Liver (tissue), 9 donors: ENCODE data around the gene SLC7A14. TPM values are rescaled to one million over a fixed set of nuclear protein-coding genes. Genes with fewer than 3 reads are reported as not detected.
A peak's percentile ranks its signal among the peaks of the same experiment; 100 is the strongest.

Source experiments
- DNase-seq: peaks from one replicate; pipeline ENCODE4 v3.0.0-alpha.2; 2017; ENCODE audit warnings: low spot score
- H3K27ac ChIP-seq, 2 donors: one replicate each; pipeline ENCODE4 v1.7.0; 2013; ENCODE audit warnings: inconsistent platforms in 2 of 2, low read length in 2 of 2, control low read depth in 1 of 2, low read depth in 1 of 2, mild to moderate bottlenecking in 1 of 2
- H3K27me3 ChIP-seq, 4 donors: one replicate each; pipeline versions ENCODE4 v1.6.1 to v1.7.0; 2013; ENCODE audit warnings: low read length in 3 of 4, inconsistent platforms in 1 of 4, mild to moderate bottlenecking in 1 of 4, moderate library complexity in 1 of 4; ENCODE audit not compliant: control insufficient read depth in 4 of 4, insufficient read depth in 4 of 4
- H3K36me3 ChIP-seq, 4 donors: one replicate each; pipeline versions ENCODE4 v1.6.1 to v1.7.0; 2013; ENCODE audit warnings: low read length in 3 of 4, mild to moderate bottlenecking in 3 of 4, low read depth in 1 of 4, moderate library complexity in 1 of 4; ENCODE audit not compliant: control insufficient read depth in 4 of 4, insufficient read depth in 3 of 4
- H3K4me1 ChIP-seq, 4 donors: one replicate each; pipeline versions ENCODE4 v1.6.1 to v1.7.0; 2013; ENCODE audit warnings: low read length in 3 of 4, mild to moderate bottlenecking in 3 of 4, moderate library complexity in 1 of 4; ENCODE audit not compliant: control insufficient read depth in 4 of 4, insufficient read depth in 4 of 4
- H3K4me3 ChIP-seq, 3 donors: one replicate each; pipeline versions ENCODE4 v1.6.1 to v1.7.0; 2013; ENCODE audit warnings: low read length in 3 of 3, control low read depth in 1 of 3, low read depth in 1 of 3, mild to moderate bottlenecking in 1 of 3
- H3K9ac ChIP-seq, 2 donors: one replicate each; pipeline ENCODE4 v1.7.0; 2013; ENCODE audit warnings: low read length in 2 of 2, mild to moderate bottlenecking in 2 of 2, moderate library complexity in 2 of 2, control low read depth in 1 of 2, low read depth in 1 of 2
- H3K9me3 ChIP-seq, 4 donors: one replicate each; pipeline versions ENCODE4 v1.6.1 to v1.7.0; 2013; ENCODE audit warnings: low read length in 3 of 4; ENCODE audit not compliant: control insufficient read depth in 4 of 4
- EGR1 ChIP-seq, 2 donors: IDR thresholded peaks; 2 replicates each; pipeline ENCODE4 v1.6.1; 2016 to 2018; ENCODE audit warnings: antibody characterized with exemption in 2 of 2, low read depth in 2 of 2
- FOXA1 ChIP-seq: IDR thresholded peaks from 2 replicates; pipeline ENCODE4 v1.6.1; 2016; ENCODE audit warnings: antibody characterized with exemption
- HNF4A ChIP-seq, 2 donors: conservative IDR thresholded peaks; 2 replicates each; pipeline ENCODE4 v1.6.1; 2016; ENCODE audit warnings: antibody characterized with exemption in 2 of 2, mild to moderate bottlenecking in 2 of 2
- HNF4G ChIP-seq: IDR thresholded peaks from 2 replicates; pipeline ENCODE4 v1.6.1; 2016; ENCODE audit warnings: antibody characterized with exemption
- JUND ChIP-seq, 2 donors: IDR thresholded peaks; 2 replicates each; pipeline ENCODE4 v1.6.1; 2016; ENCODE audit warnings: antibody characterized with exemption in 2 of 2
- NR2F2 ChIP-seq: IDR thresholded peaks from 2 replicates; pipeline ENCODE4 v1.6.1; 2016; ENCODE audit warnings: antibody characterized with exemption
- RXRA ChIP-seq, 2 donors: IDR thresholded peaks; 2 replicates each; pipeline ENCODE4 v1.6.1; 2017 to 2018; ENCODE audit warnings: antibody characterized with exemption in 2 of 2, mild to moderate bottlenecking in 1 of 2
- SP1 ChIP-seq: IDR thresholded peaks from 2 replicates; pipeline ENCODE4 v1.6.1; 2018; ENCODE audit warnings: antibody characterized with exemption, mild to moderate bottlenecking
- TAF1 ChIP-seq: conservative IDR thresholded peaks from 2 replicates; pipeline ENCODE4 v1.6.1; 2016; ENCODE audit warnings: antibody characterized with exemption, mild to moderate bottlenecking
- WGBS: extraction: QIAGEN DNeasy Blood & Tissue Kit; methylation state at CpG from one replicate; pipeline ENCODE4 v1.1.7; 2013; 5-methylcytosine and 5-hydroxymethylcytosine counted together
- polyA plus RNA-seq, 2 donors: library from polyadenylated mRNA; stranded (reverse) in 1 of 2; unstranded in 1 of 2; fragments of 200-250 nt in 1 of 2; fragments of >200 nt in 1 of 2; fragmentation: Nextera tagmentation in 1 of 2; extraction: Ambion mirVana in 1 of 2; gene quantifications; one replicate each; pipeline versions ENCODE4 v1.2.1 to v1.2.3, GENCODE V29; 2013 to 2015
- total RNA-seq, 2 donors: library from RNA; depleted of rRNA; stranded (reverse); fragments of >200 nt; gene quantifications; one replicate each; pipeline ENCODE4 v1.2.3, GENCODE V29; 2014
- TF ChIP-seq, protein P1 (sequence below): IDR thresholded peaks from 2 replicates; pipeline ENCODE4 v1.6.1; 2016; ENCODE audit warnings: antibody characterized with exemption, mild to moderate bottlenecking
- TF ChIP-seq, protein P2 (sequence below): IDR thresholded peaks from 2 replicates; pipeline ENCODE4 v1.6.1; 2016; ENCODE audit warnings: antibody characterized with exemption
- TF ChIP-seq, protein P3 (sequence below): IDR thresholded peaks from 2 replicates; pipeline ENCODE4 v1.6.1; 2016; ENCODE audit warnings: antibody characterized with exemption
- donor health status: healthy.
- donor health status: healthy.
- donor health status: healthy.
- donor health status: healthy.
- donor health status: healthy.

Gene SLC7A14
- total and polyA plus RNA-seq, 4 donors, result under 0.01 to 0.01 (median under 0.01) TPM; not detected in 1

DNA sequence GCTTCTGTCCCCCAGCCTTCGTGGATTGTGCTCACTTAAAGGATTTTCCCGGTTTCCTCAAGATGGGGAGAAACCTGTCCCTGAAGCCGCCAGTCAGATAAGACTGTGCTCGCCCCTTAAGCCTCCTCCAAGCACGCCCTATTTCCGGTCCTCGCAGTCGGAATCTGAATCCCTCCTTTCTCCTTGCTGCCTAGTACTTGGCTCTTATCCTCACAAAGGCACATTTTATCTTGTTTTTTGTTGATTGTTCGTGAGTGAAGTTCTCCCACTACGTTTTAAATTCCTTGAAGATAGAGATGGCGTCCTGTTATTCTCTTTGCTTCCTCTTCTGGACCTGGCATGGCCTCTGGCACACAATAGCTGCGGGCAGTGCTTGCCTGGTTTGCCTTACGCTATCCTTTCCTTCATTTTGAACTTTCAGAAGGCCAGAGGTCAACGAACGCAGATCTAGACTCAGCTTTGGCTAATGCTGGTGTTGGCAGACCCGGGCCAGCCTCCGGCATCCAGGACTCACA is 165.5 kb downstream of the SLC7A14 start:
- peaks cover 0 to 17% (median 10%) of the 10 kb centered on the region in 4 donors for H3K4me1 ChIP-seq
- H3K9ac ChIP-seq, result no peak overlapping the region
- H3K9me3 ChIP-seq, result no peaks in the 10 kb centered on the region
- peak overlapping the region in 1 of 2 donors; percentile 19 for H3K27ac ChIP-seq
- no peak for DNase-seq
- 64% methylated on average over 17 of the region's 17 CpGs for WGBS
- no peaks in the 10 kb centered on the region for H3K36me3 ChIP-seq
- no peak for TF ChIP-seq HNF4G
- TF ChIP-seq, protein P1, sequence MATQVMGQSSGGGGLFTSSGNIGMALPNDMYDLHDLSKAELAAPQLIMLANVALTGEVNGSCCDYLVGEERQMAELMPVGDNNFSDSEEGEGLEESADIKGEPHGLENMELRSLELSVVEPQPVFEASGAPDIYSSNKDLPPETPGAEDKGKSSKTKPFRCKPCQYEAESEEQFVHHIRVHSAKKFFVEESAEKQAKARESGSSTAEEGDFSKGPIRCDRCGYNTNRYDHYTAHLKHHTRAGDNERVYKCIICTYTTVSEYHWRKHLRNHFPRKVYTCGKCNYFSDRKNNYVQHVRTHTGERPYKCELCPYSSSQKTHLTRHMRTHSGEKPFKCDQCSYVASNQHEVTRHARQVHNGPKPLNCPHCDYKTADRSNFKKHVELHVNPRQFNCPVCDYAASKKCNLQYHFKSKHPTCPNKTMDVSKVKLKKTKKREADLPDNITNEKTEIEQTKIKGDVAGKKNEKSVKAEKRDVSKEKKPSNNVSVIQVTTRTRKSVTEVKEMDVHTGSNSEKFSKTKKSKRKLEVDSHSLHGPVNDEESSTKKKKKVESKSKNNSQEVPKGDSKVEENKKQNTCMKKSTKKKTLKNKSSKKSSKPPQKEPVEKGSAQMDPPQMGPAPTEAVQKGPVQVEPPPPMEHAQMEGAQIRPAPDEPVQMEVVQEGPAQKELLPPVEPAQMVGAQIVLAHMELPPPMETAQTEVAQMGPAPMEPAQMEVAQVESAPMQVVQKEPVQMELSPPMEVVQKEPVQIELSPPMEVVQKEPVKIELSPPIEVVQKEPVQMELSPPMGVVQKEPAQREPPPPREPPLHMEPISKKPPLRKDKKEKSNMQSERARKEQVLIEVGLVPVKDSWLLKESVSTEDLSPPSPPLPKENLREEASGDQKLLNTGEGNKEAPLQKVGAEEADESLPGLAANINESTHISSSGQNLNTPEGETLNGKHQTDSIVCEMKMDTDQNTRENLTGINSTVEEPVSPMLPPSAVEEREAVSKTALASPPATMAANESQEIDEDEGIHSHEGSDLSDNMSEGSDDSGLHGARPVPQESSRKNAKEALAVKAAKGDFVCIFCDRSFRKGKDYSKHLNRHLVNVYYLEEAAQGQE, result no peak
- no peak for TF ChIP-seq JUND (IDR thresholded peaks at IDR 0.05)
- TF ChIP-seq, protein P2, sequence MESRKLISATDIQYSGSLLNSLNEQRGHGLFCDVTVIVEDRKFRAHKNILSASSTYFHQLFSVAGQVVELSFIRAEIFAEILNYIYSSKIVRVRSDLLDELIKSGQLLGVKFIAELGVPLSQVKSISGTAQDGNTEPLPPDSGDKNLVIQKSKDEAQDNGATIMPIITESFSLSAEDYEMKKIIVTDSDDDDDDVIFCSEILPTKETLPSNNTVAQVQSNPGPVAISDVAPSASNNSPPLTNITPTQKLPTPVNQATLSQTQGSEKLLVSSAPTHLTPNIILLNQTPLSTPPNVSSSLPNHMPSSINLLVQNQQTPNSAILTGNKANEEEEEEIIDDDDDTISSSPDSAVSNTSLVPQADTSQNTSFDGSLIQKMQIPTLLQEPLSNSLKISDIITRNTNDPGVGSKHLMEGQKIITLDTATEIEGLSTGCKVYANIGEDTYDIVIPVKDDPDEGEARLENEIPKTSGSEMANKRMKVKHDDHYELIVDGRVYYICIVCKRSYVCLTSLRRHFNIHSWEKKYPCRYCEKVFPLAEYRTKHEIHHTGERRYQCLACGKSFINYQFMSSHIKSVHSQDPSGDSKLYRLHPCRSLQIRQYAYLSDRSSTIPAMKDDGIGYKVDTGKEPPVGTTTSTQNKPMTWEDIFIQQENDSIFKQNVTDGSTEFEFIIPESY, result no peak
- peak; percentile 44 for TF ChIP-seq NR2F2
- peak overlapping the region in 1 of 3 donors; percentile 3 for H3K4me3 ChIP-seq
- H3K27me3 ChIP-seq, result peaks cover 0 to 4% (median 0%) of the 10 kb centered on the region in 4 donors

DNA sequence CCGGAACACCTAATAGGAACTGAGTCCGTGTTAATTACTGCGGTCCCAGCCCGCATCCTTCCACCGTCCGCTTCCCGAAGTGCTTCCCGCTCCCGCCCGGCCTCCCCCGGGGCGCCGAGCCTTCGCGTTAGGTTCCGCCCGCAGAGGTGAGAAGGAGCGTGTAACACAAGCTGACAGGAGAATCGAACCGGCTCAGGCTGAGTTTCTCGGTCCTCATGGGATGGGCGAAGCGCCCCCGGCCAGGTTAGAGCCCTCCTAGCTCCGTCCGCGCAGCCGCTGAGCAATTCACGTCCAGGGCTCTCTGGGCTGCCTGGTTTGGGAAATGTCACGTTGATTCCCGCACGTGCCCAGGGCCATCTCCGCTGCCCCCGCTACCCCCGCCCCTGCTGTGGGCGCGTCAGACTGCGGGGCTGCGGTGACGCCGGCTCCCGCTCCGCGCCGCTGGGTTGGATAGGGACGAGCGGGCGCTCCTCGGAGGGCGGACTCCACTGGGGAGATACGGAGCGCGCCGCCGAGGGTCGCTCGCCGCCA is 166.3 kb downstream of the SLC7A14 start:
- no peak overlapping the region for H3K27ac ChIP-seq
- H3K4me3 ChIP-seq, result peak overlapping the region in 1 of 3 donors; percentile 57
- TF ChIP-seq RXRA (IDR thresholded peaks at IDR 0.05), result no peak
- TF ChIP-seq, protein P2, result no peak
- TF ChIP-seq, protein P3, sequence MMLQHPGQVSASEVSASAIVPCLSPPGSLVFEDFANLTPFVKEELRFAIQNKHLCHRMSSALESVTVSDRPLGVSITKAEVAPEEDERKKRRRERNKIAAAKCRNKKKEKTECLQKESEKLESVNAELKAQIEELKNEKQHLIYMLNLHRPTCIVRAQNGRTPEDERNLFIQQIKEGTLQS, result no peak
- no peak for TF ChIP-seq TAF1
- TF ChIP-seq EGR1 (IDR thresholded peaks at IDR 0.05; ENCODE audit: low read depth in 2 of 2), result no peak
- no peak for TF ChIP-seq FOXA1
- no peak for TF ChIP-seq JUND (IDR thresholded peaks at IDR 0.05)
- TF ChIP-seq SP1, result no peak
- TF ChIP-seq, protein P1, result no peak
- TF ChIP-seq HNF4A (conservative IDR thresholded peaks at IDR 0.05), result no peak
- peaks cover 0 to 4% (median 0%) of the 10 kb centered on the region in 4 donors for H3K27me3 ChIP-seq
- H3K4me1 ChIP-seq, result peaks cover 0 to 17% (median 10%) of the 10 kb centered on the region in 4 donors
- H3K9me3 ChIP-seq, result no peaks in the 10 kb centered on the region
- H3K9ac ChIP-seq, result no peak overlapping the region
- H3K36me3 ChIP-seq, result no peaks in the 10 kb centered on the region
- no peak for DNase-seq
- 13% methylated on average over 58 of the region's 58 CpGs for WGBS
